HG03342 (cell line): Measurements from ENCODE around the gene DBP.
"Not testable (repeated sequence)": the region's sequence is repeated elsewhere in the genome, so short reads cannot be mapped to it uniquely, and the experiment has no call there.

Source experiments
- ATAC-seq: cut with Tn5 transposase; IDR thresholded peaks from one replicate; pipeline ENCODE4 v1.9.1; 2021; ENCODE audit warnings: mild to moderate bottlenecking, moderate library complexity; ENCODE audit not compliant: unreplicated experiment

The DBP gene

GRCh38 chr19:48641850-48642249 lies 4.7 kb upstream of the DBP start:
- no peak for ATAC-seq

- ATAC-seq = no peak
Measured at GRCh38 chr19:48639483-48640375, 2.5 kb upstream of the DBP start.

GRCh38 chr19:48638831-48639381 lies 1.7 kb upstream of the DBP start:
- ATAC-seq = no peak

DNA sequence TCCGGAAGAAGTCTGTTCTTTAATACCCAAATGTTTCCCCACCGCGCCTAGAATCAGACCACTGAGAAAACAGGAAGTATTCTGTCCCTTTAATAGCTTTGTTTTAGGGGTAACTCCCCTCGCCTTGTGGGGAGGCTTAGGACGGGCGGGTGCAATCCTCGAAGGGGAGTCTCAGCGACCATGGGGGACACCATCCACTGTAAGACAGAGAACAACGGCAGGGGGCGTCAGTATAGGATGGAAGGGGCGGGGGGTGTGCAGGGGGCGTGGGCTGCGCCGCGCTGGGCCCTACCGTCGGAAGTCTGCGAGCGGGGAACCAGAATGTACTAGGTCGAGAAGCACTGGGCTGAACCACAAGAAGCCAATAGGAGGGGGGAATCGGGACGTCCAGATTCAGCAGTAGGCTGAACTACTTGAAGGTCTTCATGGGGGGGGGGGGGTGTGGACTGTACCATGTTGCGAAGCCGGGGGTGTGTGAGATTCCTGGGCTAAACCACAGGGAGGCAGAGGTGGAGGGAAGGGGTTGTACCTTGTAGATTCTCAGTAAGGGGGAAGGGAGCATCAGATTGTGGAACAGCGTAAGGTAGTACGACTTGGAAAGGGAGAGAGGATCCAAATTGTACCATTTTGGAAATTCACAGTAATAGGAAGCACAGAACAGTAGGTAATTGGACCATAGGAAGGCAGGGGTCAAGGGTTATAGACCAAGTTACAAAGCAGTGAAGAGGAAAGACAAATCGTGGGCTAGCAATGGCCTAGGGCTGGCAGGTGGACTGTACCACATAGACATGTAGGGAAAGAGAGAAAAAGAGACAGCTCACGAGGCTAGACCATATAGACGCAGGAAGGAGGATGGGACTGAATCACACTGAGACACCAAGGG lies 1.0 kb upstream of the DBP start:
- ATAC-seq = peak; percentile 17

DNA sequence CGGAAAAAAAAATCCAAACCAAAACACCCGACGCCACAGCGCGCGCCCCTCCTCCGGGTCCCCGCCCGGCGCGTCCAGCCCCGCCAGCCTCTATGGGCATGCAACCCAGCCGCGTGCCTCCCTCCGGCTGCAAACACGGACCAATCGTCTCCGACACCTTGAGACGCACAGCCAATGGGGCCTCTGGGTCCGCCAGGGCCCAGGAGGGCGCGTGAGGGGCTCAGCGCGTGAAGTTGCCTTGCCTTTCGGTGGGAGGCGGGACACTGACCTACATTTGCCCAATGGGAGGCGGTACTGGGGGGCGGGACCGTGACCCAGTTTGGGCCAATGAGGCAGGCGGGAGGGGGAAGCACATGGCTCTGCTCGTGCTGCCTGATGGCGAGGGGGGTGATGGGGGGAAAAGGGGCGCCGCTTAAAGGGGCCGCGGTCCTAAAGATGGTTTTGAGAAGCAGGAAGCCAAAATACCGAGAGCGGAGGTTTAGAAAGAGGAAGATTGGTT lies 319 bp upstream of the DBP start:
- ATAC-seq = peak; percentile 54

DNA sequence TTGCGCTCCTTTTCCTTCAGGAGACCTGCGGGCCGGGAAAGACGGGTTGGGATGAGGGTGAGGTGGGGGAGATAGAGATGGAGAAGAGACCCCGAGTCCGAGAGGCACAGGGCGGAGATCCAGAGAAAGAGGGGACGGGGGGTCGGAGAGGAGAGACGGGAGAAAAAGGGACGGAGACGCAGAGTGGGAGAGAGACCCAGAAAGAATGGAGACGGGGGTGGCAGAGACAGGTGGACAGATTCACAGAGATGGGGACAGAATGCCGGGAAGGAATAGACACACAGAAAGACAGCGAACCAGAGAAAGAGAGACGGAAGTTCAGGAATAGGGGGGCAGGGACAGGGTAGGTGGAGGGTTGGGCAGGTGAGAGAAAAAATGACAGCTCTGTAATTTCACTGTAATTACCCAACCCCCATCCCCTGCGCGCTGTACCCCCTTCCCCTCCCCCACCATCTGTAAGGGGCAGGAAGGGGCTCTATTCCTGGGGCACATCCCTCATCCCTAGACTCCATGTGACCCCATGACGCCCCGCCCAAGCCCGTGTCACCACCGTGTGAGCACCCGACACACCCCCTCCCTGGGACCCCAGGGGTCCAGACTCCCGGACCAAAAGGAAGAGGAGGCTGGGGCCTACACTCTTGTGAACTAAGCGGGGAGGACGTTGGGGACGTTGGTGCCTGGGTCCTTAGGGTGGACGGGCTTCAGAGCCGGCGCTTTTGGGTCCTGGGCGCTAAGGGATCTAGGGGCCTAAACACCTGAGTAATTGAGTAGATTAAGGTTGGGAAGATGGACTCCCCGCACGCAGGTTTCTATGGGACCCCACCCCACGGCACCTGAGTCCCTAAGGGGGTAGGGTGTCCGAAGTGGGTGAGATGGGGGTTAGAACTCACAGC lies 967 bp downstream of the DBP start:
- no peak for ATAC-seq

DNA sequence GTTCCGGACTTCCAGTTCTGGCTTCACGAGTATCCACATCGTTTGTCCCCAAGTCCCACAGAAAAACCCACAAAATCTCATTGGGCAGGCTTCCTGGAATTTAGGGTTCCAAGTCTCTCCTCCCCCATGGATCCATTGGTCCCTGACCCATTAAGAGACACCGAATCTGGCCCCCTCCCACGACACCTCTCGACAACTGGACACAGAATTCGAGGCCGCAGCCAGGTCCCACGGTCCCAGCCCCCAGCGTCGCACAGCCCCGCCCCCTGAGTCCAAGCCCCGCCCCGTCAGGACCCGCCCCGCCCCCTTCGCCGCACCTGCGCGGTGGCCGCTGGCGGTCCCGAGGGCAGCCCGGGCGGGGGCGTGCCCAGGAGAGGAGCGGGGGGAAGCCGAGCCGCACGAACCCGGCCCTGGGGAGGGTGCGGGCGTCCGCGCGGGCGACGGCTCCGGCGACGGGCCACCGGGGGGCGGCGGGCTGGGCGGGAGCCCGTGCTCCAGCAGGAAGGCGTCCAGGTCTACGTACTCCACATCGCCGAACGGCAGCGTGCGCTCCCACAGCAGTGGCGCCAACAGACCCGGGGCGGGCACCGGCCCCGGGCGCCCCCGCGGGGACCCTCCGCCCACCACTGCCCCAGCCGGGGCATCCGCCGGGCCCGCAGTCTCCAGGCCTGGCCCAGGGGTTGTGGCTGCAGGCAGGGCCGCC lies 1.8 kb downstream of the DBP start:
- ATAC-seq = no peak

DNA sequence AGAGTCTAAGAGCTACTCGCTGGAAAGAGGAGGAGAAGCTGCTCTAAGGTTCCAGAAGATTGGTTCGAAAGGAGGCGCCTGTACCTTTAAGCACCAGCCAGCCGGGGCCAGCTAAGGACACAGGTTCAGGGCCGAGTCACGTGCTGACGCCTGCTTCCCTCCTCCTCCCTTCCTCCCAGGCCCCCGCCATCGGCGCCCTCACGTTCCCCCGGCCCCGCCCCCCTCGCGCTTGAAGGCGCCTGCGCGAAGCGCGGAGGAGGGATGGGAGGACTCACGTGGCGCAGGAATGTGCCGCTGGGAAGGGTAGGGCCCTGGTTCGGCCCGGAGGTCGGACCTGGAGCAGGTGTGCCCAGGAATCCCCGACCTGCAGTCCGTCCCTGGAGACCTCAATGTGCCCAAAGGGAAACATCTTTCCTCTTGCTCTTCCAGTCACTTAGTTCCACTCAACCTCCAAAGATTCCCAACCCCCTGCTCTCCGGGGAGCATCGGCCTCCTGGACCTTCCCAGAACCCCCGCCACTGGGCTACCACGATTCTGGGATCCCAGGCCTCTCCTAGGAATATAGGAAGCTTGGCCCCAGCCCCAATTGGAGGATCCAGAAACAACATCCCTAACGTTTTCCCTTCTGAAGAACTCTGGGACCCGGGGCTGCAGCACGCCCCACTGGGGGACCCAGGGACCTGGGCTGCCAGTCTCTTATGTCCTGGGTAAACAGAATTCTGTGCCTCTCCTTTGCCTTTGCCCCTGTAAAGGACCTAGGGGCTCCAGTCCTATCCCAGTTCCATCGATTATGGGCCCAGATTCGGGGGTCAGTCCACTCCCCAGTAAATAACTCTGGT lies 2.5 kb downstream of the DBP start:
- ATAC-seq = peak; percentile 25

- ATAC-seq = no peak
Measured at GRCh38 chr19:48634036-48634342, 3.2 kb downstream of the DBP start.

DNA sequence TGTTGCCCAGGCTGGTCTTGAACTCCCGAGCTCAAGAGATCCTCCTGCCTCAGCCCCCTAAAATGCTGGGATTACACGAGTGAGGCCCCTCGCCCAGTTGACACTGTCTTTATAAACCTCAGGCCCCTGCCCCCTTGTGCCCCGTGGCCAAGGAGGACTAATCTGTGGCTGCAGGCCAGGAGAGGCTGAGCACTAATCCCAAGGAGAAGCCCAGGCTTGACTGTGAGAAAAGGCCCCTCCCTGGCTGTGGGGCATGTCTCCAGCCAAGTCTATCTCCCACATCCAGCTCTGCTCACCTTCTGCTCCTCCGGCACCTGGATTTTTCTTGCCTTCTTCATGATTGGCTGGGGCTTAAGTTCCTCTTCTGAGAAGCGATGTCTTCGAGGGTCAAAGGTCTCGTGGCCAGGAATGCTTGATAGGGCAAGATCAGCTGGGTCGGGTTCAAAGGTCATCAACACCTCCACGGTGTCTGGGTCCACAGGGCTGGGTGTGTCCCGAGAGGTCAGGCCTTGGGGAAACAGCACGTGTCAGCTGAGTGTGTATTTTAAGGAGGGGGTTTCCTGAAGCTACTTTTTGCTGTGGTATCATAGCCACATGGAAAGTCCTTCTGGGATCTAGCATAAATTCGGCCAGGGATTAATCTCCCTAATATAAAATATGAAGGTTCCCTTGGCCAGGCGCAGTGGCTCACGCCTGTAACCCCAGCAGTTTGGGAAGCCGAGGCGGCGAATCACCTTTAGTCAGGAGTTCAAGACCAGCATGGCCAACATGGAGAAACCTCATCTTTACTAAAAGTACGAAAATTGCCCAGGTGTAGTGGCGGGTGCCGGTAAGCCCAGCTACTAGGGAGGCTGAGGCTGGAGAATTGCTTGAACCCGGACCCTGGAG lies 3.8 kb downstream of the DBP start:
- no peak for ATAC-seq

GRCh38 chr19:48632692-48633147 lies 4.5 kb downstream of the DBP start:
- no peak for ATAC-seq

- ATAC-seq = not testable (repeated sequence)
Measured at GRCh38 chr19:48632286-48632685, 4.9 kb downstream of the DBP start.

DNA sequence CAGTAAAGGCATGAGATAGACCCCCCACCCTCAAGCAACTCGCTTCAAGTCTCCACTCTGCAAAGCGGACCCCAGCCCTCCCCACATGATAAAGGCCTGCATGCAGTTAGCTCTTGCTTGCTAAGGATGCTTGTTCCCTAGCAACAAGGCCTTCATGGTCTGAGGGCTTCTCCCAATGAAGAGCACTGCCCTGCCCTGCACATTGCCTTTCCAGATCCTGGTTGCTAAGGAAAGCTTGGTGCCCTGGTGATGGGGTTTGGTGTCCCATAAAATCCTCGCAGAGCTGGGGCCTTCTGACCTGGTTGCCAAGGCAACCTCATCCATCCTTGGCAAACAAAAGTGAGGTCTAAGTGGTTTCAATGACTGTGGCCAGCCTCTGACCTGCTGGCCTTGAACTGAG lies 6.0 kb downstream of the DBP start:
- ATAC-seq = no peak

- ATAC-seq = no peak
Measured at GRCh38 chr19:48630296-48631063, 6.7 kb downstream of the DBP start.

- no peak for ATAC-seq
Measured at GRCh38 chr19:48629599-48630295, 7.4 kb downstream of the DBP start.

- no peak for ATAC-seq
Measured at GRCh38 chr19:48629297-48629598, 7.9 kb downstream of the DBP start.
